NT2/D1 (cell line): ENCODE measurements around the gene CCNQ.

Experiments
- SUZ12 ChIP-seq: IDR thresholded peaks from 2 replicates; pipeline ENCODE4 v1.6.1; 2011; ENCODE audit not compliant: insufficient read length, insufficient read depth; ENCODE audit errors: extremely low read depth
- YY1 ChIP-seq: IDR thresholded peaks from 2 replicates; pipeline ENCODE4 v1.6.1; 2011; ENCODE audit not compliant: insufficient read length, insufficient read depth

DNA sequence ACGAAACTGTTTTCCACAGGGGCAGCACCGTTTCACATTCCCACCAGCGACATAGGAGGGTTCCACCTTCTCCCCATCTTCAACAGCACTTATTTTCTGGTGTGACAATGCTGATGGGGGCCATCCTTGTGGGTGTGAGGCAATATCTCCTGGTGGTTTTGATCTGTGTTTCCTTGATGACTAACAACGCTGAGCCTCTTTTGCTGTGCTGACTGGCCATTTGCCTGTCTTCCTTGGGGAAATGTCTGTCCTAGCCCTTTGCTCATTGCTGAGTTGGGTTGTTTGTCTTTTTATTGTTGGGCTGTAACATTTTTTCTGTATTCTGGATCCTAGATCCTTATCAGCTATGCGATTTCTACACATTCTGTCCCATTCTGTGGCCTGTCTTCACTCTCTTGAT is 47.8 kb downstream of the CCNQ start:
- no peak for TF ChIP-seq SUZ12
- TF ChIP-seq YY1, result no peak
